Ureter (tissue), 1 donor: ENCODE results near the gene LRRC31. TPM values are rescaled to one million over a fixed set of nuclear protein-coding genes. Genes with fewer than 3 reads are reported as not detected.

Experiments
- DNase-seq: peaks from one replicate; pipeline ENCODE4 v3.0.0-alpha.2; 2020; ENCODE audit warnings: low spot score
- total RNA-seq: library from RNA; stranded (reverse); gene quantifications from one replicate; pipeline ENCODE4 v1.2.4, GENCODE V29; 2023
- donor health status: DM: yes; HTN: yes; CAD: no.

The LRRC31 gene
- total RNA-seq: 0.78 TPM

- DNase-seq: no peak
Measured at GRCh38 chr3:169869484-169870220, at the start of gene LRRC31. Gene LRRC31, minus strand, starts transcription at chr3:169869935. Its CDS starts 128 bp downstream, at chr3:169869807.

- no peak for DNase-seq
Measured at GRCh38 chr3:169914321-169914720, 44.6 kb upstream of the LRRC31 start.

- DNase-seq: no peak
Measured at GRCh38 chr3:169913323-169913722, 43.6 kb upstream of the LRRC31 start.

DNA sequence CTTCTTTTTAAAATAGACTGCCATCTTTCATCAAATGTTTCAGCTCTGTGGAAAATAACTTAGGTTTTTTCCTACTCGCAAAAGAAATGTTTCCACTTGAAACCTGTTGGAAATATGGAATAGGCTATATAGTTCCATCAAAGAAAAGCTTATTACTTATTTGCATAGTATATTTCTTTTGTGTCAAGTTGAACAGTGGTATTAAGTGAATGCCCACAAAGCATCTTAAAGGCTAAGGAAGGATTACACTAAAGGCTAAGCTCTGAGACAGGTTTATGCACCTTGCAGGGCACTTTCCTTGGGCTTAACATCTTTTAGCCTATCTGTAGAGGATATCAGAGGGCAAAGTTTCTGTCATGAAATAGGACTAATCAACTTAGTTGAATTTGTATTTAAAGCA, 41.5 kb upstream of the LRRC31 start, which contains the start of gene SAMD7:
TSS of gene SAMD7 (plus strand) at position 301 of the 400 bp plus-strand sequence. CDS start 7,927 bp downstream, outside the sequence.
- DNase-seq: no peak

GRCh38 chr3:169907944-169908343, 38.2 kb upstream of the LRRC31 start:
- no peak for DNase-seq

DNA sequence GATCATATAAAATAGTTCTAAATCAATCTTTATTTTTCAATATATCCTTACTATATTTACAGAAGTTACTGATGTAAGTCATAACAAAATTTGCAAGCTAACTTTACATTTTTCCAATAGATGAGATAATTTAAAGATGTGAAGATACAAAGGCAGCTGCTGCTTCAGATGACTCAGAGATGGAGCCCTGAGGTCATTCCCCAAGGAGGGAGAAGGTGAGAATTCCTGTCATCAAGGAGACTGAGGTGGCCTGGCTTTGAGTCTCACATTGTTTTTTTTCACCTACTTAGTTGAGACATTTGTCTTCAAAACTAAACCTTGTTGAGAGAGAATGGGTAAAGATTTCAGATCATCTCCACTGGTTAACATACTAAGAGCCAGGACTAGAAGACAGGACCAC, 37.7 kb upstream of the LRRC31 start:
- DNase-seq: no peak

DNA sequence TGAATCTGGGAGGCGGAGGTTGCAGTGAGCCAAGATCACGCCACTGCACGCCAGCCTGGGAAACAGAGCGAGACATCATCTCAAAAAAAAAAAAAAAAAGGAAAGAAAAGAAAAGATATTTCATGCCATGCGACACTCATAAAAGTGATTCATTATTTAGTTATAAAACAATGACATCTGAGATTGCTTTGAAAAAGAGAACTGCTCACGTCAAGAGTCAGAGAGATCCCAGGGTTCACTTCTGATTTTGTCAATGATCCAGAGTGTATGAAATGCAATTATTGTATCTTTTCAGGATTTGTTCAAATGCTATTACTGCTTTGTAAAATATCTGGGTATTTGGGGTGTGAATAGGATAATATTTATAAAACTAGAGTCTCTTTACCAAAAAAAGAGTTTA, 35.7 kb upstream of the LRRC31 start:
- no peak for DNase-seq

DNA sequence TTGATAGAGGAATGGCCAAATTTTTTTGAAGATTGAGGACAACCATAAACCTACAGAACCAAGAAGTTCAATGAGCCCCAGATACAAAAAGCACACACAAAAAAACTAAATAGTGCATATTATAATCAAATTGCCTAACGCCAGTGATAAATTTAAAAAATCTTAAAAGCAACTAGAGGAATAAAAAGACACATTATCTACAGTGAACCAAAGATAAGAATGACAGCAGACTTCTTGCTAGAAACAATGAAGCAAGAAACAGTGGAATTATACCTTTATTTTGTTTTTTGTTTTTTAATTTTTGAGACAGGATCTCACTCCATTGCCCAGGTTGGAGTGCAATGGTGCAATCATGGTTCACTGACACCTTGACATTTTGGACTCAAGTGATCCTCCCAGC, 31.7 kb upstream of the LRRC31 start:
- no peak for DNase-seq

- DNase-seq: no peak
Measured at GRCh38 chr3:169897284-169897683, 27.5 kb upstream of the LRRC31 start.

DNA sequence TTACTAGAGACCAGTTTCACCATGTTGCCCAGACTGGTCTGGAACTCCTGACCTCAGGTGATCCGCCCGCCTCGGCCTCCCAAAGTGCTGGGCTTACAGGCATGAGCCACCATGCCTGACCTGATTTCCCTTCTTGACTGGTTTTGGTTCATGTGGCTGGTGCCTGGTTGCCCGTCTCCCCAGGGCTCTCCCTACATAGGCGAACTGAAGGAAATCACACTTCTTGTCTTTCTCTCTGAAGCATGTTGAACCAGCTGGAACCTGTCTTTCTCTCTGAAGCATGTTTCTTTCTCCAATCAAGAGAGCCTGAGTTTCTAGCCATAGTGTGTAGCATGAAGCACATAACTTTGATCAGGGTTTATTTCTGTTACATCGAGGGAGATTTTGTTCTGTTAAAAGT, 25.3 kb upstream of the LRRC31 start:
- DNase-seq: no peak

GRCh38 chr3:169894110-169894509, 24.4 kb upstream of the LRRC31 start:
- no peak for DNase-seq

DNA sequence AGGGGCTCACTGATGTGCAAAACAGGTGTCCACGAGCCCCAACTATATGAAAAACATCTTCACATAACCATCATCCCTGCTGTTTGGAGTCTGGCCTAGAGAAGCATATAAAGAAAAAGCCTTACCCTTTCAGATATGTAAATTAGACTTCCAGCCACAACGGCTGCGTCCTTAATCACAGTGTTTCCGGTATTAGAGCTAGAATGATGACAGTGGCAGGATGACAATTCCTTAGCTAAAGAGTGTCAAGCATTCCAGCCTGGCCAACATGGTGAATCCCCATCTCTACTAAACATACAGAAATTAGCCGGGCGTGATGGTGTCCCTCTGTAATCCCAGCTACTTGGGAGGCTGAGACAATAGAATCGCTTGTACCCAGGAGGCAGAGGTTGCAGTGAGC, 22.2 kb upstream of the LRRC31 start:
- no peak for DNase-seq

DNA sequence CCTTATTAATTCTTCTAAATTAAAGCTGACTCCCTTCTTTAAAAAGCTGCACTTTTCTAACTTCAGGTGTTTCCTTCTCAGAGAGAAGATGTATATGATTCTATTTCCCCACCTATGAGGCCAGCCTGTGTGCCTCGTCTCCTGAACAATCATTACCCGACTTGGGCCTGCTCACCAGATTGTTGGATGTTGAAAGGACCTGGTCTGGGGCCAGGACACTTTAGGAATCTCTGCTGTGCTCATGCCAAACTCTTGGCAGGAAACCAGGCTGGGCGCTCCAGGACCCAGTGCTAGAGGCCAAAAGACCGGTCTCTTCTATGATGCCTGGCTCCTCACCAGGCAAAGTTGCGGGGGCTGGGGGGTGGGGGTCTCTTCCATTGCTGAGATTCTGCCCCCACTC, 16.9 kb upstream of the LRRC31 start:
- peak; percentile 80 for DNase-seq

DNA sequence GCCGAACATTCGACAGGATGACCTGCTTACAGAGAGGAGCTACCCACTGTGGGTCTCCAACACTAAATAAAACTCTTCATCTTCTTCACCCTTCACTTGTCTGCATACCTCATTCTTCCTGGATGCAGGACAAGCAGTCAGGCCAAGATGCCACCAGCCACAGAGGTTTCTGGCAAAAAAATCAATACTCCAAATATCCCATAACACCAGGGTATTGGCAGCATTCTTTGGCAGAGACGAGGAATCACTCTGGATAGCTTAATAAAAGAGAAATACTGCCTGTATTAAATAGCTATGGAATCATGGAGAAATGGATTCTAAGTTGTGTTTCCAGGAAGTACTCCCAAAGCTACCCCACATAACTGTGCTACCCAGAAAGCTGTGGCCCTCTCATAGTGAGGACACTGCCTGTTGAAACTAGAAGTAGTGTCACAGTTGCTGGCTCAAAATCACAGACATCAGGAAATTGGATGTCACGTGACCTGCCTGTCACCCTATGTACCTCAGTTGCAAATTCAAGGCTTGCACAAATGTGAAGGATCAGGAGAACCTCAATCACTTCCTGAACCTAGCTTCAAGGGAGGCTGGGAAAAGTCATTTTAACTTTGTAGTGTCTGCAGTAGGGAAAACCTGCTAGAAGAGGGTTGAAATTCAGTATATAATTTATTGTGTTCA, 11.0 kb upstream of the LRRC31 start:
- no peak for DNase-seq

DNA sequence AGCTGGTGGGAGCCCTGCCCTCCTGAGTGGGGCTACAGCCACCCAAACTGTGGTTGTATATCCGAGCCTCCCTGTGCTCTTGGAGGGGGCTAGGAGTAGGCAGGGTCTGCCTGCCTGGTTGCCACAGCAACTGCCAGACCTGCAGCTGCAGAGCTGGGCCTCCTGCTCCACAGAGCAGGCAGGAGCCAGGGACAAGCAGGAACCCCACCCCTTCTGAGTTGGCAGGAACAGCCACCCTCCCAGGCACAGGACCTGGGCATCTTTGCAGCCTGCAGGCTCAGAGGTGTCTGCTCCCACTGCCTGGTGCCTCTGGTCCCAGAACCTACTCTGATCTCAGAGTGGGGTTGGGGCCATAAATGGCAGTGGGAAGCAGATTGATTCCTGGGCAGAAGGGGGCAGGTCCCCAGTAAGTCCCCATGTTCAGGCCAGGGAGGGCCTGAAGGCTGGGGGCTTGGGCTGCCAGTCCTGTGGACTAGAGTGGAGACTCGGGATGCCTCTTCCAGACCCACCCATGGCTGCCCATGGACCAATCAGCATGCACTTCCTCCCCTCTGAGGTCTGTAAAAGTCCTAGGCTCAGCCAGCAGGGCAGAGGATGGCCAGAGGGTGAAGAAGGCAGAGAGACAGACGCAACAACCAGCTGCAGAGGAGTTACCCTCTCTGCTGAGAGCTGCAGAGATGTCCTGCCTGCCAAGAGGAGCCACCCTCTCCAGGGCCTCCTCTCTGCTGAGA, 10.3 kb upstream of the LRRC31 start:
- no peak for DNase-seq

DNA sequence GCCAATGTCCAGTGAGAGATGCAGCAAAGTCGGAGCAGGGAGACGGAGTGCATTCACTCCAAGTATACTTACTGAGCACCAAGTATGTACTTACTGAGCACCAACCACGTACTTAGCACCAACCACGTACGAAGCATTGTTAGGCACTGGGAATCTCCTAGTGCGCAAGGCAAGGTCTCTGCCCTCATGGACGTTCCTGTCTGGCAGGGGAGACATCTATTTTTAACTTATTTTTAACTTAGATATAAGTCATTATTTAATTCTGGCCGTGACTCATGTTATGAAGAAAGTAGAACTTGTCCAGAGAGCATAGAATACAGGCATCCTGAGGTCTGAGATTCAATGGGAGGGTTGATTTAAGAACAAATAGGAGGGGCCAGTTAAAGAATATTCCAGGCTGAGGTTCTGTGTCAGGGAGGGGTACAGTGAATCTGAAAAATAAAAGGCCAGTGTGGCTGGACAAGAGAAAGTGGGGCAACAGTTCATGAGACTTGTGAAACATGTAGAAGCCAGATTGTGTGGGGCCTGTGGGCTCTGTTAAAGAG, 9.3 kb upstream of the LRRC31 start:
- no peak for DNase-seq

- no peak for DNase-seq
Measured at GRCh38 chr3:169871129-169871886, 1.6 kb upstream of the LRRC31 start.

GRCh38 chr3:169868369-169868768, 1.4 kb downstream of the LRRC31 start:
- no peak for DNase-seq

- peak; percentile 13 for DNase-seq
Measured at GRCh38 chr3:169867584-169868210, 2.0 kb downstream of the LRRC31 start.

DNA sequence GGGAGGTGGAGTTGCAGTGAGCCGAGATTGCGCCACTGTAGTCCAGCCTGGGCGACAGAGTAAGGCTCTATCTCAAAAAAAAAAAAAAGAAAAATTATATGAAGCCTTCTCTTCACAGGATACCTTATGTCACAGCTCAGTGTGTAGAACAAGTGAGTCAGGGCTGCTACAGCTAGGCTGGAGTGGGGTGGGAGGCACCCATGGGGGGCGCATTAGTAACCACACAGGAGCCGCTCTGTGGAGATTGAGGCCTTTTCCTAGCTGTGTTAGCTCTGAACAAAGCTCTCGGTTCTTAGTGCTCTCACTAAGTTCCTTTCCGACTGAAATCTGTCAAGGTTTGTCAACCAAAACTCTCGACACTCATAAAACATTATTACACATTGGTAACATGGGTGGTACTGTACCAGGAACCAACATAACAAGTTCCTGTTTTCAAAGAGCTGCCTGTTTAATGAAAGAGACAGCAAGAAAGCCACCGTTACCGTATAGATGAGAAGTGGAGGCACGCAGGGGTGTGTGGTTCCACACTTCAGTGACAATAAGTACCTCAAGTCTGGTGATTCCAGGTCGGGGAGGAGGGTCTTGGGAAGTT, 4.5 kb downstream of the LRRC31 start:
- no peak for DNase-seq

GRCh38 chr3:169864270-169864669, 5.5 kb downstream of the LRRC31 start:
- DNase-seq: no peak
